ENCODE data around the gene RASGEF1C.

The RASGEF1C gene

DNA sequence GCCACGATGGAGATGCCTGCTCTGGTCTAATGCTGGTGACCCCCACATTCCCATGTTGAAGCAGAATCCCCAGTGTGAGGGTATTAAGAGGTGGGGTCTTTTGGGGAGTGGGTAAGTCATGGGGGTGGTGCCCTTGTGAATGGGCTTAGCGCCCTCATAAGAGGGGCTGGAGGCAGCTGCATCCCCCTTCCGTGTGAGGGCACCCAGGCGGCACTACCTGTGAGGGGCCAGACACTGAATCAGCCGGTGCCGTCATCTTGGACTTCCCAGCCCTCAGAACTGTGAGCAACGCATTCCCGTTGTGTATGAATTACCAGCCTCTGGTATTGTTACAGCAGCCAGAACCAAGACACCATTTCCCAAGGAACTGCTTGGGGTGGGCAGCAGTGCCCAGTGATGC lies 110.5 kb downstream of the RASGEF1C start:
- H3K9ac ChIP-seq (ENCODE audit: low read length in 5 of 5): no peak overlapping the region
- peaks cover 0 to 4% (median 0%) of the 10 kb centered on the region in 5 donors for H3K27me3 ChIP-seq (ENCODE audit: control insufficient read depth in 5 of 5, insufficient read depth in 4 of 5, low read length in 5 of 5)
- H3K4me1 ChIP-seq (ENCODE audit: control insufficient read depth in 5 of 5, insufficient read depth in 5 of 5, low read length in 5 of 5): peaks cover 0 to 5% (median 0%) of the 10 kb centered on the region in 5 donors
- no peak overlapping the region for H3K4me3 ChIP-seq (ENCODE audit: low read depth in 1 of 5, low read length in 5 of 5)
- H3K9me3 ChIP-seq (ENCODE audit: control insufficient read depth in 5 of 5, low read length in 5 of 5): peaks cover 0 to under 1% (median 0%) of the 10 kb centered on the region in 5 donors
- H3K36me3 ChIP-seq (ENCODE audit: control insufficient read depth in 5 of 5, insufficient read depth in 5 of 5, low read length in 5 of 5): no peaks in the 10 kb centered on the region
- no peak overlapping the region for H3K27ac ChIP-seq (ENCODE audit: low read depth, low read length)

DNA sequence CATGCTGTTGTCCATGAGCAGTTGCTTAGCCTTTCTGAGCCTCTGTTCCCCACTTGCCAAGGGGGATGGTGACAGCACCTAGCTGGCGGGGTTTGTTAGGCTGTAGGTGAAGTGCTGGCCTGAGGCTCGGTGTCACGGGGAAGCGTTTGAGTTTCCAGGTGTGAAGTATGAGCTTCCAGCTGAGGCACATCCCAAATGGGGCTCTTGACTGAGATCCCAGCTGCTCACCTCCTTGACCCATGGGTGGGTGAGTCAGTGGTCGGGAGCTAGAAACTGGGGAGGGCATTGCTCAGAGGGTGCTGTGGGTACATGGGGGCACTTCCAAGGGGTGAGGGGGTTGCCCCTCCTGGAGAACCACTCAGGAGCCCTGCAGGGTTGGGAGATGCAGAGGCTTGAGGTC lies 111.1 kb downstream of the RASGEF1C start:
- no peak overlapping the region for H3K27ac ChIP-seq (ENCODE audit: low read depth, low read length)
- H3K4me3 ChIP-seq (ENCODE audit: low read depth in 1 of 5, low read length in 5 of 5): no peak overlapping the region
- H3K4me1 ChIP-seq (ENCODE audit: control insufficient read depth in 5 of 5, insufficient read depth in 5 of 5, low read length in 5 of 5): peaks cover 0 to 10% (median 3%) of the 10 kb centered on the region in 5 donors
- no peaks in the 10 kb centered on the region for H3K36me3 ChIP-seq (ENCODE audit: control insufficient read depth in 5 of 5, insufficient read depth in 5 of 5, low read length in 5 of 5)
- no peaks in the 10 kb centered on the region for H3K9me3 ChIP-seq (ENCODE audit: control insufficient read depth in 5 of 5, low read length in 5 of 5)
- no peak overlapping the region for H3K9ac ChIP-seq (ENCODE audit: low read length in 5 of 5)
- H3K27me3 ChIP-seq (ENCODE audit: control insufficient read depth in 5 of 5, insufficient read depth in 4 of 5, low read length in 5 of 5): peaks cover 0 to 4% (median 0%) of the 10 kb centered on the region in 5 donors

- H3K4me3 ChIP-seq (ENCODE audit: low read depth in 1 of 5, low read length in 5 of 5): no peak overlapping the region
- H3K27me3 ChIP-seq (ENCODE audit: control insufficient read depth in 5 of 5, insufficient read depth in 4 of 5, low read length in 5 of 5): peaks cover 0 to 4% (median 0%) of the 10 kb centered on the region in 5 donors
- H3K36me3 ChIP-seq (ENCODE audit: control insufficient read depth in 5 of 5, insufficient read depth in 5 of 5, low read length in 5 of 5): no peaks in the 10 kb centered on the region
Measured at GRCh38 chr5:180097163-180097894, 111.7 kb downstream of the RASGEF1C start.

GRCh38 chr5:180096616-180097015 lies 112.4 kb downstream of the RASGEF1C start:
- no peak overlapping the region for H3K27ac ChIP-seq (ENCODE audit: low read depth, low read length)
- H3K27me3 ChIP-seq (ENCODE audit: control insufficient read depth in 5 of 5, insufficient read depth in 4 of 5, low read length in 5 of 5): peaks cover 0 to 4% (median 0%) of the 10 kb centered on the region in 5 donors
- H3K4me1 ChIP-seq (ENCODE audit: control insufficient read depth in 5 of 5, insufficient read depth in 5 of 5, low read length in 5 of 5): peaks cover 0 to 15% (median 3%) of the 10 kb centered on the region in 5 donors
- H3K9ac ChIP-seq (ENCODE audit: low read length in 5 of 5): no peak overlapping the region
- no peak overlapping the region for H3K4me3 ChIP-seq (ENCODE audit: low read depth in 1 of 5, low read length in 5 of 5)
- H3K36me3 ChIP-seq (ENCODE audit: control insufficient read depth in 5 of 5, insufficient read depth in 5 of 5, low read length in 5 of 5): no peaks in the 10 kb centered on the region
- H3K9me3 ChIP-seq (ENCODE audit: control insufficient read depth in 5 of 5, low read length in 5 of 5): no peaks in the 10 kb centered on the region

More at GRCh38 chr5:180097163-180097894, 111.7 kb downstream of the RASGEF1C start:
- Histone ChIP-seq H3K4me1 (ENCODE audit: control insufficient read depth in 5 of 5, insufficient read depth in 5 of 5, low read length in 5 of 5) (peaks cover 0 to 12% (median 3%) of the 10 kb centered on the region in 5 donors), H3K9ac (ENCODE audit: low read length in 5 of 5) (no peak overlapping the region), H3K27ac (ENCODE audit: low read depth, low read length) (no peak overlapping the region), H3K9me3 (ENCODE audit: control insufficient read depth in 5 of 5, low read length in 5 of 5) (no peaks in the 10 kb centered on the region)

DNA sequence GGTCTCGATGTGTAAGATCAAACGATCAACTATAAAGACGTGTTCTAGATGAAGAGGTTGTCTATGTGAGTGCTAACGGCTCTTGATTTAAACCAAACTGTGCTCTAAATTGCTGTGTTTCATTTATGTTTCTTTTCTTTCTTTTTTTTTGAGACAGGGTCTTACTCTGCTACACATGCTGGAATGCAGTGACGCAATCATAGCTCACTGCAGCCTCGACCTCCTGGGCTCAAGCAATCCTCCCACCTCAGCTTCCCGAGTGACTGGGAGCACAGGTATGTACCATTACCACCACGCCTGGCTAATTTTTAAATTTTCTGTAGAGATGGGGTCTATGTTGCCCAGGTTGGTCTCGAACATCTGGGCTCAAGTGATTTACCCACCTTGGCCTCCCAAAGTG lies 113.5 kb downstream of the RASGEF1C start:
- Histone ChIP-seq H3K9ac (ENCODE audit: low read length in 5 of 5) (no peak overlapping the region), H3K4me3 (ENCODE audit: low read depth in 1 of 5, low read length in 5 of 5) (no peak overlapping the region), H3K27me3 (ENCODE audit: control insufficient read depth in 5 of 5, insufficient read depth in 4 of 5, low read length in 5 of 5) (no peaks in the 10 kb centered on the region), H3K27ac (ENCODE audit: low read depth, low read length) (no peak overlapping the region), H3K9me3 (ENCODE audit: control insufficient read depth in 5 of 5, low read length in 5 of 5) (no peaks in the 10 kb centered on the region), H3K4me1 (ENCODE audit: control insufficient read depth in 5 of 5, insufficient read depth in 5 of 5, low read length in 5 of 5) (peaks cover 0 to 22% (median 6%) of the 10 kb centered on the region in 5 donors), H3K36me3 (ENCODE audit: control insufficient read depth in 5 of 5, insufficient read depth in 5 of 5, low read length in 5 of 5) (no peaks in the 10 kb centered on the region)

- H3K9ac ChIP-seq (ENCODE audit: low read length in 5 of 5): no peak overlapping the region
- H3K36me3 ChIP-seq (ENCODE audit: control insufficient read depth in 5 of 5, insufficient read depth in 5 of 5, low read length in 5 of 5): no peaks in the 10 kb centered on the region
- H3K27ac ChIP-seq (ENCODE audit: low read depth, low read length): no peak overlapping the region
- no peaks in the 10 kb centered on the region for H3K27me3 ChIP-seq (ENCODE audit: control insufficient read depth in 5 of 5, insufficient read depth in 4 of 5, low read length in 5 of 5)
- H3K4me3 ChIP-seq (ENCODE audit: low read depth in 1 of 5, low read length in 5 of 5): no peak overlapping the region
- no peaks in the 10 kb centered on the region for H3K9me3 ChIP-seq (ENCODE audit: control insufficient read depth in 5 of 5, low read length in 5 of 5)
- H3K4me1 ChIP-seq (ENCODE audit: control insufficient read depth in 5 of 5, insufficient read depth in 5 of 5, low read length in 5 of 5): peaks cover 2 to 29% (median 10%) of the 10 kb centered on the region in 5 donors
Measured at GRCh38 chr5:180093651-180094382, 115.2 kb downstream of the RASGEF1C start.

GRCh38 chr5:180093241-180093640 lies 115.8 kb downstream of the RASGEF1C start:
- no peak overlapping the region for H3K4me3 ChIP-seq (ENCODE audit: low read depth in 1 of 5, low read length in 5 of 5)
- H3K4me1 ChIP-seq (ENCODE audit: control insufficient read depth in 5 of 5, insufficient read depth in 5 of 5, low read length in 5 of 5): peaks cover 2 to 29% (median 10%) of the 10 kb centered on the region in 5 donors
- no peaks in the 10 kb centered on the region for H3K36me3 ChIP-seq (ENCODE audit: control insufficient read depth in 5 of 5, insufficient read depth in 5 of 5, low read length in 5 of 5)
- no peaks in the 10 kb centered on the region for H3K9me3 ChIP-seq (ENCODE audit: control insufficient read depth in 5 of 5, low read length in 5 of 5)
- H3K9ac ChIP-seq (ENCODE audit: low read length in 5 of 5): no peak overlapping the region
- no peaks in the 10 kb centered on the region for H3K27me3 ChIP-seq (ENCODE audit: control insufficient read depth in 5 of 5, insufficient read depth in 4 of 5, low read length in 5 of 5)
- H3K27ac ChIP-seq (ENCODE audit: low read depth, low read length): no peak overlapping the region

- Histone ChIP-seq H3K27me3 (ENCODE audit: control insufficient read depth in 5 of 5, insufficient read depth in 4 of 5, low read length in 5 of 5) (no peaks in the 10 kb centered on the region), H3K9ac (ENCODE audit: low read length in 5 of 5) (no peak overlapping the region), H3K9me3 (ENCODE audit: control insufficient read depth in 5 of 5, low read length in 5 of 5) (no peaks in the 10 kb centered on the region), H3K27ac (ENCODE audit: low read depth, low read length) (peak overlapping the region; percentile 81), H3K4me1 (ENCODE audit: control insufficient read depth in 5 of 5, insufficient read depth in 5 of 5, low read length in 5 of 5) (peaks cover 2 to 29% (median 10%) of the 10 kb centered on the region in 5 donors), H3K4me3 (ENCODE audit: low read depth in 1 of 5, low read length in 5 of 5) (peak overlapping the region in 4 of 5 donors; percentile 71 to 77 (median 75)), H3K36me3 (ENCODE audit: control insufficient read depth in 5 of 5, insufficient read depth in 5 of 5, low read length in 5 of 5) (no peaks in the 10 kb centered on the region)
Measured at GRCh38 chr5:180090769-180091546, 118.1 kb downstream of the RASGEF1C start.

- Histone ChIP-seq H3K9ac (ENCODE audit: low read length in 5 of 5) (peak overlapping the region; percentile 38 to 86 (median 80)), H3K27ac (ENCODE audit: low read depth, low read length) (peak overlapping the region; percentile 81), H3K4me1 (ENCODE audit: control insufficient read depth in 5 of 5, insufficient read depth in 5 of 5, low read length in 5 of 5) (peaks cover 2 to 31% (median 10%) of the 10 kb centered on the region in 5 donors), H3K4me3 (ENCODE audit: low read depth in 1 of 5, low read length in 5 of 5) (peak overlapping the region; percentile 71 to 77 (median 75)), H3K9me3 (ENCODE audit: control insufficient read depth in 5 of 5, low read length in 5 of 5) (no peaks in the 10 kb centered on the region), H3K27me3 (ENCODE audit: control insufficient read depth in 5 of 5, insufficient read depth in 4 of 5, low read length in 5 of 5) (no peaks in the 10 kb centered on the region), H3K36me3 (ENCODE audit: control insufficient read depth in 5 of 5, insufficient read depth in 5 of 5, low read length in 5 of 5) (no peaks in the 10 kb centered on the region)
Measured at GRCh38 chr5:180090098-180090768, 118.8 kb downstream of the RASGEF1C start.

Measured in subcutaneous abdominal adipose tissue (tissue), 5 donors.